Central memory CD8-positive, alpha-beta T cell (primary cell): ENCODE results near the gene APC2.

Experiments used
- ATAC-seq: fragments of 150-1000 bp; cut with Tn5 transposase; replicated peaks from 2 replicates; pipeline ENCODE4 v1.10.0; 2022; ENCODE audit warnings: mild to moderate bottlenecking, moderate FRiP score, moderate number of reproducible peaks; ENCODE audit not compliant: poor library complexity, severe bottlenecking; ENCODE audit errors: extremely low read depth
- DNase-seq, 2 donors: peaks; one replicate each; pipeline ENCODE4 v3.0.0; 2021; ENCODE audit warnings: low spot score in 2 of 2
- H3K27ac Mint-ChIP-seq: one replicate; pipeline ENCODE4 v1.8.0; 2022; ENCODE audit warnings: low read depth, mild to moderate bottlenecking, moderate library complexity, mixed read lengths
- H3K27me3 Mint-ChIP-seq: one replicate; pipeline ENCODE4 v1.8.0; 2022; ENCODE audit warnings: mixed read lengths
- H3K36me3 Mint-ChIP-seq: one replicate; pipeline ENCODE4 v1.8.0; 2022; ENCODE audit warnings: mild to moderate bottlenecking, moderate library complexity, mixed read lengths; ENCODE audit not compliant: insufficient read depth
- H3K4me1 Mint-ChIP-seq: one replicate; pipeline ENCODE4 v1.8.0; 2022; ENCODE audit warnings: mixed read lengths
- H3K4me3 Mint-ChIP-seq: one replicate; pipeline ENCODE4 v1.8.0; 2022; ENCODE audit warnings: mild to moderate bottlenecking, moderate library complexity, mixed read lengths
- H3K9me3 Mint-ChIP-seq: one replicate; pipeline ENCODE4 v1.8.0; 2022; ENCODE audit warnings: mixed read lengths

APC2 gene

GRCh38 chr19:1447944-1448343 lies 2.0 kb upstream of the APC2 start:
- Mint-ChIP-seq H3K9me3 (no peaks in the 10 kb centered on the region), H3K27me3 (peaks cover 56% of the 10 kb centered on the region), H3K36me3 (peaks cover 22% of the 10 kb centered on the region), H3K4me3 (peak overlapping the region; percentile 43), H3K27ac (no peak overlapping the region), H3K4me1 (peaks cover 23% of the 10 kb centered on the region)
- ATAC-seq, result no peak
- no peak for DNase-seq

DNA sequence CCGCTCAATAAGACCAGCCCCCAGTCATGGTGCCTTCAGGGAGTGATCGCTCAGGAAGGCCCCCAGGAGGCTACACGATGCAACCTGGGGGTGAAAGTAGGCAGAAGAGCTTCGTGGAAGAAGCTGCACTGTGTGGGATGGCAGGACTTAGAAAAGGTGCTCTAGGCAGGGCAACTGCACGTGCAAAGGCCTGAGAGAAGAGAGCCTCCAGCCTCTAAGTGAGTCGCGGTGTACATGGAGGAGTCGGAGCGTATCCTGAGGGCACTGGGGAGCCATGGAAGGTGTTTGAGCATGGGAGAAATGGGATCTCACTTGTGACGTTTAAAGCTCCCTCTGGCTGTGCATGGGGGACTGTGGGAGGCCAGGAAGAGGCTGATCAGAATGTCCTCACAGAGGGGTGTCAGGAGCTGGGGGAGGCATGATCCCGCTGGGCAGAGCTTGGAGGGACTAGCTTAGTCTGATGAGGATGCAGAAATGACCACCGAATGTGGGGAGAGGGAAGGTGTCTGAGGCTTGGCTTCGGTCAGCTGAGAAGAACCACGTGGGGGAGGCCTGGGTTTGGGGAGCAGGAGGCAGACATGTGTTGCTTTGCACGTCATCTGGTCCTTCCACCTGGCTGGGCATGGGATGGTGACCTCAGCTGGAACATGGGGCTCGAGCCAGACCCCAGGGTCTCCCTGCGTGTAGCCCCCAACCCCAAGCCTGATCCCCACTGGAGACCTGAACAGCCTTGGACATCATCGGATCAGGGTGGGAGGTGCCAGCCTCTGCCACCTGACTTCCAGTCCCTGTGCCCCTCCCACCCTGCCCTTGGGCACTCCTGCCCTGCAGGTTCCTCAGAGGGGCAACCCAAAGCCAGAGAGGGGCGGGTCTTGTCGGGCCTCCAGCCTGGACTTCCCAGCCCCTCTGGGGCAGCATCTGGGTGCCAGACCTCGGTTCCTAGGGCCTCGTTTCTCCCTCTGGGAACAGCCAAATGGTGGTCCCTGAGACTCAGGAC lies 1.1 kb downstream of the APC2 start:
- Mint-ChIP-seq H3K9me3 (no peaks in the 10 kb centered on the region), H3K27me3 (peaks cover 86% of the 10 kb centered on the region), H3K4me1 (peaks cover 28% of the 10 kb centered on the region), H3K4me3 (peak overlapping the region; percentile 0), H3K36me3 (peaks cover 16% of the 10 kb centered on the region), H3K27ac (peak overlapping the region; percentile 65)
- ATAC-seq, result no peak
- DNase-seq, result no peak

GRCh38 chr19:1451916-1452801 lies 2.2 kb downstream of the APC2 start:
- Mint-ChIP-seq H3K4me3 (no peak overlapping the region), H3K27me3 (peaks cover 82% of the 10 kb centered on the region), H3K4me1 (peaks cover 28% of the 10 kb centered on the region), H3K27ac (no peak overlapping the region), H3K36me3 (peaks cover 15% of the 10 kb centered on the region), H3K9me3 (no peaks in the 10 kb centered on the region)
- DNase-seq (no peak), ATAC-seq (no peak)

DNA sequence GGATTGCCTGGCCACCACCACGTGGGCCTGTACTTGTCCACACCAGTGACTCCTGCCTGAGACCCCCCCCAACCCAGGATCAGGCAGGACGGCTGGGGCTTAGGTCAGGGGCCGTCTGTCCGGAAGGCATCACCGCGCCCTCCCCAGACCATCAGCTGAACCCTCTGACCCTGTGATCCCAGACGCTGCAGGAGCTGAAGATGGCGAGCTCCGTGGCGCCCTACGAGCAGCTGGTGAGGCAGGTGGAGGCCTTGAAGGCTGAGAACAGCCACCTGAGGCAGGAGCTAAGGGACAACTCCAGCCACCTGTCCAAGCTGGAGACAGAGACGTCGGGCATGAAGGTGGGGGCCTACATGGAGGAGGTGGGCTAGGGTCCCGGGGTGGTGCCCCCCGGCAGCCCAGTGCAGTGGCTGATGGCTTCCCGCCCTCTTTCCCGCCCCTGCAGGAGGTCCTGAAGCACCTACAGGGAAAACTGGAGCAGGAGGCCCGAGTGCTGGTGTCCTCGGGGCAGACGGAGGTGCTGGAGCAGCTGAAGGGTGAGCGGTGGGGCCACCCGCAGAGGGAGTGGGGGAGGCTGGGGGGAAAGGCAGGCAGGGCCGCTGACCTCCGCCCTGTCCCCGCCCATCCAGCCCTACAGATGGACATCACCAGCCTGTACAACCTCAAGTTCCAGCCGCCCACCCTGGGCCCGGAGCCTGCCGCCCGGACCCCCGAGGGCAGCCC lies 3.0 kb downstream of the APC2 start:
- Mint-ChIP-seq H3K4me3 (no peak overlapping the region), H3K9me3 (no peaks in the 10 kb centered on the region), H3K36me3 (peaks cover 9% of the 10 kb centered on the region), H3K4me1 (peaks cover 28% of the 10 kb centered on the region), H3K27me3 (peaks cover 74% of the 10 kb centered on the region), H3K27ac (no peak overlapping the region)
- DNase-seq (no peak), ATAC-seq (no peak)

- Mint-ChIP-seq H3K27ac (no peak overlapping the region), H3K4me3 (peak overlapping the region; percentile 47), H3K36me3 (peaks cover 8% of the 10 kb centered on the region), H3K9me3 (no peaks in the 10 kb centered on the region), H3K4me1 (peaks cover 28% of the 10 kb centered on the region), H3K27me3 (peaks cover 66% of the 10 kb centered on the region)
- DNase-seq, result no peak
- no peak for ATAC-seq
Observed at GRCh38 chr19:1453525-1454364, 3.8 kb downstream of the APC2 start.

- H3K9me3 Mint-ChIP-seq, result no peaks in the 10 kb centered on the region
- H3K4me3 Mint-ChIP-seq, result peak overlapping the region; percentile 43
- DNase-seq (no peak), ATAC-seq (no peak)
- H3K27me3 Mint-ChIP-seq, result peaks cover 57% of the 10 kb centered on the region
- H3K27ac Mint-ChIP-seq, result no peak overlapping the region
- peaks cover 10% of the 10 kb centered on the region for H3K36me3 Mint-ChIP-seq
- peaks cover 23% of the 10 kb centered on the region for H3K4me1 Mint-ChIP-seq
Observed at GRCh38 chr19:1455002-1455335, 5.0 kb downstream of the APC2 start.

DNA sequence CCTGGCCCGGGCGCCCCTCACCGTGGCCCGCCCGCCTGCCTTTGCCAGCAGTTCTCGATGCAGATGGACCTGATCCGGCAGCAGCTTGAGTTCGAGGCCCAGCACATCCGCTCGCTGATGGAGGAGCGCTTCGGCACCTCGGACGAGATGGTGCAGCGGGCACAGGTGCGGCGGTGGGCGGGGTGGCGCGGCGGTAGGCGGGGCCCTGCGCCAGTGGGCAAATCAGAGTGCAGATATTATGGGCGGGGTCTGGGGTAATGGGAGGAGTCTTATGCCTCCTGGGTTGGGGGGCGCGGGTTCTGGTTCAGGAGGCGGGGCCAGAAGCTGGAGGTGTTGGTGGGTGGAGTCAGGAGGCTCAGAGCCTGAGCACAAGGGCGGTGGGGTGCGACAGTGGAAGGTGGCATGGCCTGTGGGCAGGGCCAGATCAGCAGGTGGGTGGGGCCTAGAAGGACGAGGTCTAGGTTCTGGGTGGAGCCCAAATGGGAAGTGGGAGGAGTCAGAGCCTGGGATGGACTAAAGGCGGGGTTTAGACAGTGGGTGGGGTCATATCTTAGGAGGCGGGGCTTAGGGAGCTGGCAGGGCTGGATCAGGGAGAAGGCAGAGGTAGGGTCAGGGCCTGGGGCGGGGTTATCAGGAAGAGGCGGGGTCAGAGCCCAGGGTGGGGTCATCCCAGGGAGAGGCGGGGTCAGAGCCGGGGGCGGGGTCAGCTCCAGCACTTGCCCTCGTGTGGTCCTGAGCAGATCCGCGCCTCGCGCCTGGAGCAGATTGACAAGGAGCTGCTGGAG lies 5.6 kb downstream of the APC2 start:
- peak; percentile 44 for ATAC-seq
- peak in 1 of 2 donors; percentile 37 for DNase-seq
- Mint-ChIP-seq H3K4me1 (peaks cover 21% of the 10 kb centered on the region), H3K27ac (peak overlapping the region; percentile 41), H3K4me3 (peak overlapping the region; percentile 43), H3K36me3 (peaks cover 10% of the 10 kb centered on the region), H3K9me3 (no peaks in the 10 kb centered on the region), H3K27me3 (peaks cover 53% of the 10 kb centered on the region)

DNA sequence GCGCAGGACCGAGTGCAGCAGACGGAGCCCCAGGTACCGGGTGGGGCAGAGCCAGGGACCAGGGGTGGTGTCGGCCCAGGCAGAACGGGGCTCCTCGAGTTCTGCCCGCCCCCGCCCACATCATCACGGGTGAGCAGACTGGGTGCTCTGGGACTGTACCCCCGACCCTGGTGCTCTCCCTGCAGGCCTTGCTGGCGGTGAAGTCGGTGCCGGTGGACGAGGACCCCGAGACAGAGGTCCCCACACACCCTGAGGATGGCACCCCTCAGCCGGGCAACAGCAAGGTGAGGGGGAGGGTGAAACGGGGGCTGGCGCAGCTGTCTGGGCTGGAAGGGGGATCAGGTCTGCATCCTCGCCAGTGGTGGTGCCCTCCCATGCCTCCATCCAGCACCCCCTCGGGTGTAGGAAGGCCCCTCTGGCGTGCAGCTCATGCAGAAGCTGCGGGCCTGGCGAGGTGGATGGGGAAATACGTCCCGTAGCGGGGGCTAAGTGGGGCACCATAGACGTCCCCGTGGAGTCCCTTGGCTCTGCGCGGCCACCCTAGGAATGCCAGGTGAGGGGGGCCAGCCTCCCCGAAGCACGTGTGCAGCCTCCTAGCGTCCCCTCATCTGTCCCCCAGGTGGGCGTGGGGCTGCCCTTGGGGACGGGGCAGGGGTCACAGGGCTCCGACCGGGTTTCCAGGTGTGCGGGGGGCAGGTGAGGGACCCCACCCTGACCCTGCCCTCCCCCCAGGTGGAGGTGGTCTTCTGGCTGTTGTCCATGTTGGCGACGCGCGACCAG lies 6.4 kb downstream of the APC2 start:
- peaks cover 45% of the 10 kb centered on the region for H3K27me3 Mint-ChIP-seq
- no peak for ATAC-seq
- H3K36me3 Mint-ChIP-seq, result peaks cover 10% of the 10 kb centered on the region
- no peak for DNase-seq
- no peaks in the 10 kb centered on the region for H3K9me3 Mint-ChIP-seq
- H3K4me1 Mint-ChIP-seq, result peaks cover 16% of the 10 kb centered on the region
- no peak overlapping the region for H3K27ac Mint-ChIP-seq
- H3K4me3 Mint-ChIP-seq, result no peak overlapping the region

- no peak for DNase-seq
- Mint-ChIP-seq H3K4me1 (peaks cover 16% of the 10 kb centered on the region), H3K4me3 (no peak overlapping the region), H3K9me3 (no peaks in the 10 kb centered on the region), H3K36me3 (peaks cover 10% of the 10 kb centered on the region), H3K27me3 (peaks cover 37% of the 10 kb centered on the region), H3K27ac (no peak overlapping the region)
- ATAC-seq, result no peak
Observed at GRCh38 chr19:1457031-1457739, 7.3 kb downstream of the APC2 start.

DNA sequence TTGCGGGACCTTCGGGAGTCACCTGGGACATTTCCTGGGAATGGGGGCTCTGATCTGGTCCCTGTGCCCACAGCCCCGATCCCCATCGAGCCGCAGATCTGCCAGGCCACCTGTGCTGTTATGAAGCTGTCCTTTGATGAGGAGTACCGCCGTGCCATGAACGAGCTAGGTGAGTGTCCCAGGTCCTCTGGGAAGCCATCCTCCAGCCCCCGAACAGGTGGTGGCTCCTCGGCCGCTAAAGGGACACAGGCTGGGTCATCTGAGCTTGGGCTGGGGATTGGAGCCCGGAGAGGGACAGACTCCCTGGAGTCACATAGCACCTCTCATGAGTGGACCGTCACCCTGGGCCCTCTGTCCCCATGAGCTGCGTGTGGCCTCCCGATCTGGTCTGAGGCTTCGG lies 8.0 kb downstream of the APC2 start:
- peaks cover 12% of the 10 kb centered on the region for H3K36me3 Mint-ChIP-seq
- ATAC-seq (no peak), DNase-seq (no peak)
- H3K27ac Mint-ChIP-seq, result no peak overlapping the region
- peaks cover 30% of the 10 kb centered on the region for H3K27me3 Mint-ChIP-seq
- H3K4me3 Mint-ChIP-seq, result no peak overlapping the region
- H3K9me3 Mint-ChIP-seq, result no peaks in the 10 kb centered on the region
- peaks cover 16% of the 10 kb centered on the region for H3K4me1 Mint-ChIP-seq
